Fibroblast of the aortic adventitia (primary cell): Measurements from ENCODE around the gene GALNT2. TPM values are rescaled to one million over a fixed set of nuclear protein-coding genes. Genes with fewer than 3 reads are reported as not detected.

Source experiments
- DNase-seq: peaks from one replicate; pipeline ENCODE4 v3.0.0-alpha.2; 2010; ENCODE audit warnings: low read depth
- H3K4me3 ChIP-seq: 2 replicates; pipeline ENCODE4 v1.5.1; 2011; ENCODE audit warnings: low read depth, mild to moderate bottlenecking, control low read depth, low read length, moderate library complexity
- CTCF ChIP-seq: IDR thresholded peaks from 2 replicates; pipeline ENCODE4 v1.5.1; 2011; ENCODE audit warnings: mild to moderate bottlenecking, low read length, control low read depth, inconsistent platforms; ENCODE audit not compliant: insufficient read depth
- total RNA-seq: library from RNA; depleted of rRNA; stranded (reverse); fragments of >200 nt; gene quantifications from 2 replicates; pipeline ENCODE4 v1.2.3, GENCODE V29; 2012; ENCODE audit warnings: low replicate concordance

GALNT2 gene
- total RNA-seq, 1 donor, result 68.1 TPM

GRCh38 chr1:230147253-230148125, 80.5 kb downstream of the GALNT2 start:
- no peak for TF ChIP-seq CTCF
- no peak overlapping the region for H3K4me3 ChIP-seq
- no peak for DNase-seq

GRCh38 chr1:230148126-230148652, 81.2 kb downstream of the GALNT2 start:
- no peak for TF ChIP-seq CTCF
- no peak for DNase-seq
- no peak overlapping the region for H3K4me3 ChIP-seq

GRCh38 chr1:230148768-230149469, 81.9 kb downstream of the GALNT2 start:
- no peak for DNase-seq
- TF ChIP-seq CTCF, result no peak
- no peak overlapping the region for H3K4me3 ChIP-seq

GRCh38 chr1:230149751-230150584, 82.9 kb downstream of the GALNT2 start:
- TF ChIP-seq CTCF, result no peak
- no peak for DNase-seq
- H3K4me3 ChIP-seq, result no peak overlapping the region

- no peak for TF ChIP-seq CTCF
- DNase-seq, result no peak
- no peak overlapping the region for H3K4me3 ChIP-seq
Observed at GRCh38 chr1:230150615-230151014, 83.6 kb downstream of the GALNT2 start.

GRCh38 chr1:230151924-230152468, 85.0 kb downstream of the GALNT2 start:
- no peak for DNase-seq
- no peak overlapping the region for H3K4me3 ChIP-seq
- no peak for TF ChIP-seq CTCF
